Stimulated activated CD8-positive, alpha-beta memory T cell treated with anti-CD3 and anti-CD28 coated beads, Interleukin-12 subunit alpha, Interleukin-12 subunit beta, amount 100 ng/mL, for 24 hours (primary cell): ENCODE measurements around the gene NTM.

Experiments
- DNase-seq: peaks from one replicate; pipeline ENCODE4 v3.0.0-alpha.2; 2020; ENCODE audit errors: extremely low read depth

The NTM gene

DNA sequence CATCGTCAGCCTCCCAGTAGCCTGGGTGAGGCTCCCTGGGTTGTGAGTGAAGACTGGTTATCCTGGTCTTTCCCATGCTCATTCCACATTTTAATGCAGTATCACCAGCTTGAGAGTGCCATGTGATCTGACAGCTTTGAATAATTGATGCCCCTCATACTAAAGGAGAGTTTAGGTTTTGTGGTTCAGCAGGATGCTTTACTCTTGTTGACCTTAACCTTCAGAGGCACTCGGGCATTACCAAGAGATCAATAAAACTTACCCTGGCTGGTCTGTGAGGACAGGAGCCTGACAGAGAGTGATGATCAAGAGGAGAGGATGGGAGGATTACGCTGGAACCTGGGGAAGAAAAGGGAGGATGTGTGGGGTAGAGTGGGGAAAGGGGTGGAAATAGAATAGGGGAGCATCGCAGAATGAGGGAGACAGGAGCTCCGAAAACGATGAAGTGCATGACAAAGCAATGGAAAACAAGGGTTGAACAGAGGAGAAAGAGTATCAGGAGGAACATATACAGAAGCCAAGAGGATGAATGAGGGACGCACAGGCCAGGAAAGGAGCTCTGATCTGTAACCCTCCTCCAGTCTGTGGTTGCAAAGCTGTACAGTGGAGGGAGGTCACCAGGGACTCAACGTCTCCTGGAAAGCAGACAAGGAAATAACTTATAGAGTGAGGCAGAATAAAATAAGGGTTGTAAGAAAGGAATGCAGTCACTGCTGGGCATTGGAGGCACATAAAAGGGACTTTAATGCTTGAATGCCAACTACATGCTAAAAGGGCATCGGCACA, 594.5 kb downstream of the NTM start:
- no peak for DNase-seq

DNA sequence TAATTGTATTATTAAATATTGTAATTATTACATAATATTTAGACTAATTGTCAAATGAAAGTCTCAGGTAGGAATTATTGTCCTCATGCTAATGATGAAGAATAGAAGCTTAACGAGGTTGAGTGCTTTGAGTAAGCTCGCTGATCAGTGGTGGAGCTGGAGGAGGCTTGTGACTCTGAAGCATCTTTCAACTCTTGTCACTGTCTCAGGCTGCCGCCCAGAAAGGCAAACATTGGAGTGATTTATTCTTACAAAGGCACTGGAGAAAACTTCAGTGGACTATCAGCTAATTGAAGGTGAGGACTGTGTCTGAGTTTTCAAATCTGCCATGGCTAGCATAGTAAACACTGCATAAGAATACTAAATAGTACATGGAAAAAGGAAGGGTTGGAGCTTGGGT, 595.1 kb downstream of the NTM start:
- no peak for DNase-seq

DNA sequence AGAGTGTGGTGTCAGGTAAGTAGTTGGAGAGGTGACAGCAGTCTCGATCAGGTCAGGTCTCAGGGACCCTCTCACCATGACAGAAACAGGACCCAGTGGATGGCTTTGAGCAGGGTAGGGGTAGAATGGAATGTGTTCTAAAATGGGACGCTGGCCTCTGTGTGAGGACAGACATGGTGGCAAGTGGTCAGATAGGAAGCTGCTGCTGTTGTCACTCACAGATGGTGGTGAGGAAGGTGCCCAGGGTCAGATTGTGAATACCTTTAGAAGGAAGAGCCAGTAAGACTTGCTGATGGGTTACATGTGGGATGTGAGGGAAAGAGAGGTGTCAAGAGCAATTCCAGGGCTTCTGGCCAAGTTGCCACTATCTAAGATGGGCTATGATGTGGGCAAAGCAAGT, 596.3 kb downstream of the NTM start:
- DNase-seq: no peak

DNA sequence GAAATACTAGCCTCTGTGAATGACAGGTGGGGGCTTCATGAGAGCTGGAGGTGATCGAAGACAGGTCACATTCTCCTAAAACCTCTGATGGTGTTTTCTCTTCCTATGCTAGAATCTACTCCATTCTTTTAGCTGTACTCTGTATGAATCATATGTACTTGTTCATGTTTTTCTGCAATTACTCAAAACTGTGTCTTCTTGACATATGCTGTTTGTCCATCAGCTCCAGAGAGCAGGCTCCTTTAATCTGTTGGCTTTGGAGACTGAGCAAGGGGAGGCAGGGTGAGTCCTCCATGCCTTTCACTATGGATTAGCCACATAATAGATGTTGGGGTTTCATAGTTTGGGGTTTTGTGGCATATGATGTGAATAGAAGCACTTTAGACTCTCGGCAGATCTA, 598.8 kb downstream of the NTM start:
- no peak for DNase-seq

DNA sequence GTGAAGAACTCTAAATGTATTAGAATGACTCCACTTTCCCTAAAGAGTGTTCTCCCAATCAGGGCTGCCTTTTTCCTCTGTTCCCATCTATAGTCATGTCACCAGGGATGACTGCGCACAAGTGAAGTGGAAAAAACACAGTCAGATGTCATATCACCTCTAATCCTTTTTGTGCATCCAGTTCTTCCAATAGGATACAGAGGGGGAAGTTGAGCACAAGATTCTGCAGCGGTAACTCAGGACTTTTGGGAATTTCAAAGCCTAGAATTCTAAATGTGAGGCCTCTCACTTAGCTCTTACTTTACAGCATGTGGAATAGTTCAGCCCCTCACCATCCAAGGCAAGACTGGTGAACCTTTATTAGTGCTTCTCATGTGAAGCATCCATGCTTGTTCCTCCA, 602.6 kb downstream of the NTM start:
- DNase-seq: no peak

DNA sequence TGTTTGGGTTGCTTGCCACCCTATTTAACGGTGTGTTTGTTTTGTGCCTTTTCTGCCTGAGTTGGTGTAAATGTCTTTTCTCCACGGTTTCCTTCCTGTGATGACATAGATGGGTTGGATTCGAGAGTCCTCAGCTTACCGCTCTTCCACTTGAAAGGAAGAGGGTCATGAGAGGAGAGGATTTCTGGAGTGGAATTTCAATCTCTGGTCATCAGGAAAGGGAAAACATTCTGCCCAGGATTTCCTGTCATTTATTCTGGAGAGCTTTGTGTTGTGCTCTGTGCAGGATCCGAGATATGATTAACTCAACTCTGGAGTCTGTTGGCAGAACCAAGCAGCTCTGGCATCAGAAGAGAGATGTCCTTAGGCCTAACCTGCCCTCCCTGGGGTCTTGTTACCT, 605.2 kb downstream of the NTM start:
- no peak for DNase-seq

DNA sequence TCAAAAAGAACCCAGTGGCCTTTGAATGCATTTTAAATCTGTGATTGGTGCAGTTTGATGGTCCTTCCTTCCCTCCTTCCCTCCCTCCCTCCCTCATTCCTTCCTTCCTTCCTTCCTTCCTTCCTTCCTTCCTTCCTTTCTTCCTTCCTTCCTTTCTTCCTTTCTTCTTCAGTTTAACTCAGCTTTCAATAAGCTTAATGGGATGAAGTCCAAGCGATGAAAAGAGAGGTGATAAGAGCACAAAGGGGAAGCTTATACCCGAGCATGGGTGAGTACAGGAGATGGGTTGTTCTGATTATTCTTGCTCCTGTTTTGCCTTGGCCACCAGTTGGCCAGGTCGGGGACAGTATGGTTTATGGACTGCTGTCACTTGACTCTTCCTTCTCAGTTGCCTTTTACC, 605.6 kb downstream of the NTM start:
- DNase-seq: no peak

DNA sequence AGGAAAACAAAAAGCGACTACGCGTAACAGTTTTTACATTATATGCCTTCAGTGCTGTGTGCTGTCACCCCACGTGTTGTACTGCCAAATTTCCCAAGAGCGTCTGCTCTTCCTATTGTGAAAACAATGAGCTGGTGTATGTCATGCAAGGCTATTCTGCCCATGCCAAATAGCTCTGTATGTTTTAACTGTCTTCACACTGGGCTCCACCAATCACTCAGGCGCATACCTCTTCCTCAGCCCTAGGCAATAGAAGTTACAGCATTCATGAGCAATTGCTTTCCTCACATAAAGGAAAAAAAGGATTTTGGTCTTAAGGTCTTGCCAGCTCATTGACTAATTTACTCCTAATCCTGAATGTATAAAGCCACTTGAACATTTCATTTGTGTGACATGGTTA, 606.8 kb downstream of the NTM start:
- DNase-seq: no peak

DNA sequence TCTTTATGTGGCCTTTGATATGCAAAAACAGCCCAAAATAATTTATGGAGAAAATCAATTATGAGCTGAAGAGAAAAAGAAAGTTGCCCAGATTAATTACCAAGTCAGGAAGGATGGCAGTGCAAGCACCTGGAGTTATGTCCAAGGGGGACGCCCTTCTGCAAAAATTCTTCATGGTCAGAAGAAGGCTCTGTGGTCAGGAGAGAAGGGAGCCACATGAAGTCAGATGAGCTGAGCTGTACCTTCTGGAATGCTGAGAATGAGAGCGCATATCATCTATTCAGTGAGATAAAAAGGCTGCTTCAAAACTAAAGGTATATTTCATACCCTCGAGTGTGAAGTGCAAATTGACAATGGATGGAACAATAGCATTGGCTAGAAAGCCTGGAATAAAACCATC, 607.4 kb downstream of the NTM start:
- DNase-seq: no peak

DNA sequence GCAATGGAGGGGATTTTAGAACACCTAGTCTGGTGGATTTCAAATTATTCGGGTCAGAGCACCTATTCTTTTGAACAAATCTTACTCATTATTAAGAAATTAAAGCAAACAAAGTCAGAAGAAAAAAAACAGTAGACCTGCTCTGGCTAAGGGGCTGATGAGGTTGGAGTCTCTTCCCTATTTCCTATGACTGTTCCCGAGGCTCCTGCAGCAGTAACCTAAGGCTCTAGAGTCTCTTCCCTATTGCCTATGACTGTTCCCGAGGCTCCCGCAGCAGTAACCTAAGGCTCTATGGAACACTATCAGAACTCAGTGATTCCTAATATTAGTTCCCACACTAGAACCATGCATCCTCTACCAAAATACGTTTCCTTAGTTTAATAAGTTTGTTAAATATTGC, 607.9 kb downstream of the NTM start:
- DNase-seq: no peak

DNA sequence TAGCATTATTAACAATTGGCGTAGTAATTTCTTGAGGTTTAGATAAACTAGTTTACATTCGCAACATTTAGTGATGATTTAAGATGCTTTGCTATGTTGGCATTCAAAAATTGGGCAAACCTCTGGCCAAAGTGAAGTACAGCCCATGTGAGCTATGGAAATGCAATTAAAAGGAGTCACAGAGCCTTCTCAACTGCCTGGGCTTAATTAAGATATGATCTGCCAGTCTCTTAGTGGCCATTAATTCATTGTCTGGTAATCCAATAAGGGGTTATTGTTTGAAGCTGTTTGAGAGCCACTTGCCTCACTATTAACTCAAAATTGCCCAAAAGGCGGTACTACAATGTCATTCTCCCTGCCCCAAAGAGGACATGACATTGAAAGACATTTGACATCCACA, 608.9 kb downstream of the NTM start:
- DNase-seq: no peak

DNA sequence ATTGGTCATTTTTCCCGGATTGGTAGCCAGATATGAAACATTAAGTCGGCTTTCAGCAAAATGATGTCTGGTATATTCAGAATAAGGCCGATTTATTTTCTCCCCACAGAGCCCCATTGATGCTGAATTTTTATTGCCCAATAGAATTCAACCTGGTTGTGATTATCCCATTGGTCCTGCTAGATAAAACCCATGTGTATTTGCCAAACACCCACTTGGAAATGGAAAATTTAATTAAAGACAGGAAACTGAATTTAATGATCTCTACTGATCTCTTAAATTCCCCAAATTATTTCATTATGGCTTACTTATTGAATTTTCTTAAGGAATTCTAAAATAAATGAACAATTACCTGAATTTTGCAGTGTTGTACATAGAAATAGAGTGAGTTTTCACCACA, 609.8 kb downstream of the NTM start:
- DNase-seq: no peak

DNA sequence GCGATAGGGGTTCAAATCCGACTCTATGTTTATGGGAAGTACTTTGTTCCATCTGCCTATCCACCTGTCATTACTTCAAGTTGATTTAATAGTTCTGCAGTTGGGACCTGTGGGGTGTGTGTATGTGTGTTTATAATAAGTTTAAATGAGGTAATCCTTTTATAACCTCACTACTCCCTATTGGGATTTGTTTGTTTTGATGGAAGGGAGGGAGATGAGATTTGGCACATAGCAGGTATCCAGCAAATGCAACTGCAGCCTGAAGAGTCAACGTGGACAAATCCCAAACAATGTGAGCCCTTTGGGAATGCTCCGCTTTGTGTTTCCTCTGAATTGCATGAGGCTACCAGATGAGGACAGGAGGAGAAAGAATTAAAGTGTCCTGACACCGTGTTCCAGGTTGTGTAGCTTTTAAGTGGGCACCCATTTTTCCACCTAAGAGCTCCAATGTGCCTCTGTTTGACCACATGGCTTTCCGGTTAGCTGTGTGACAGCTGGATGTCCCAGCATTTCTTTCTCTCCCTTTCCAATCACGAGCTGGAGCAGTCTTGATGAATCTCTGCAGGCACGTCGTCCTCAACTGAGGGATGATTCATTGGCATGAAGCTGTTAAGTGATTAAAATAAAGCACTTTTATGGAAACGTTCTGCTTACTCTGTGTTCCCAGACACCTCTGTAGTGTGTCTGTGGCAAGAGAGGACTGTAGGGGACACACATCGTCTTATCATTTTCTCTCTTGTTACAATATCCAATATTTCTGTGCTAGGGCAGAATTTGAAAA, 610.7 kb downstream of the NTM start:
- no peak for DNase-seq

DNA sequence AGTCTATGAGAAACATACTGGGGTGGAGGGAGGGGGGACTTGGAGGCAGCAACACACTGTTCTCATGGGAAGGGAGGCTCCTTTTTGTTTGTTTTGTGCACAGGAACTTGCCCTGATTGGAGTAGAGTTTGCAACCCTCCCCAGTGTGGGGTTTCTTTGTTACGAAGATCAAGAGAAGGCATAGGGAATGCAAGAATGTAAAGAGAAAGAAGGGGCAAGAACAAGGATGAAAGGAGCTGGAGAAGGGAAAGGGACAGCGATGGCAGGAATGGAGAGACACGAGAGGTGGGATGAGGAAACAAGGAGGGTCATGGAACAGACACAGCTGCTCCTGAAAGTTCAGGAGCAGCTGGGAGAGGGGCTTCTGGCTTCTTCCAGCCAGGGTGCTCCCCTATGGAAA, 611.7 kb downstream of the NTM start:
- no peak for DNase-seq

DNA sequence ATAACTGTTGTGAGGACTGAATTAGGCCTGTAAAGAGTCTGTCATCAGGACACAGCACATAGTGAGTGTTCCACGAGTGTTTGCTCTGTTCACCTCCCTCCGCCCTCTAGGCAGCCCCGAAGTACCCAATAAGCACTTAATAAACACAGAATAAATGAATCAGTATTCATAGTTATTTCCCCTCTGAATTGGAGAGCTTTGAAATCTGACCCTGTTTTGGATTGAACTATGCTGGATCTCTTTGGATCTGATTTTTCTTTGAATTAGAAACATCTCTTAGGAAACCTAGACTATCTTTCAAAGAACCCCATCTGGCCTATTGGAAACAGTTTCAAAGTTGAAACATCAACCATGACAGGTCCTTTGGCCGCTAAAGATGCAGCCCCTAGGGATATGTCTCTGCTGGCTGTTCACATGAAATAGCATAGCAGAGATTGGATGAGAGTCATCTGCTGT, 615.5 kb downstream of the NTM start:
- DNase-seq: no peak

DNA sequence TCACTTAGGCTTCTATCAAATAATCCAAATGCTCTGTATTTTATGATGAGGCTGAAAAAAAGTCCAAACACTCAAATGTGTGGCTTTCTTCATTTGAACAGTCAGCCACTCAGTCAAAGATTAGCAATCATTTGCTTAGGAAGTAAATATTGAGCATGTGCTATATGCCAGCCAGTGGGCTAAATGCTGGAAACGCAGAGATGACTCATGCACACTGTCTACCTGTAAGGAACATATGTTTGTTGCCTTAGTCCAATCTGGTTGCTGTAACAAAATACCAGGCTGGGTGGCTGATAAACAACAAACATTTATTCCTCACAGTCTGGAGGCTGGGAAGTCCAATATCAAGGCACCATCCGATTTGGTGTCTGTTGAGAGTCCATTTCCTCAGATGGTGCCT, 617.3 kb downstream of the NTM start:
- DNase-seq: no peak

DNA sequence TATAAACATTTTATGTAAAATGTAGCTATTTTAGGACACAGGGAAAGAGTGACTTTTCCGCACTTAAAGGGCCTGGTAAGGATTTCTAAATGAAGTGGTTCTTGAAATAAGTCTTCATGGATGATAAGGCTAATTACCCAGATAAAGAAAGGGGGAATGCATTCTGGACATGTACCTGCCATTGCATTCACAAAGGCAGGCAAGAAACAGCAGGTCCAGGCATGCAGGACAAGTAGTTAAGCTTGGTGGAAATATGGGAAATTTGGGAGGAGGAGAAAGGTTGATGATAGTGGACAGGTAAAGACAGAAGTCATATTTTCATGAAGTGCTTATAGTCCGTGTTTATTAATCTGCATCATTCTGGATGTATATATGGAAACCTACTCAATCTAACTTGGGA, 621.2 kb downstream of the NTM start:
- no peak for DNase-seq

DNA sequence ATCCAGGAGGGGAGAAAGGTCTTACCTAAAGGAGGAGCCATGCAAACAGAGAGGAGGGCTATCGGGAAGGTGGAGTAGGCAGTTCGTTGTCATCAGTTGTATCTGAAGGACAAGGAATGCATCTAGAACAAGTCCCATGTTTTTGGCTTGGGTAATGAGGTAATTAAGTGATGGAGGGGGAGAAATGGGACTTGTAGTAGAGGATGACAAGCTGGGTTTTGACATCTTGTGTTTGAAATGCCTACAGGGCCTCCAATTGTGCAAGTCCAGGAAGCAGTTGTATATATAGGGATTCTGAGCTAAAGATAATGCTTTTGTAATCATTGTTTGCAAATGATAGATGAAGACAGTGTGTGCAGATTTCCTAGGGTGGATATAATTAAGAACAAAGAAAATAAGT, 622.8 kb downstream of the NTM start:
- DNase-seq: no peak

DNA sequence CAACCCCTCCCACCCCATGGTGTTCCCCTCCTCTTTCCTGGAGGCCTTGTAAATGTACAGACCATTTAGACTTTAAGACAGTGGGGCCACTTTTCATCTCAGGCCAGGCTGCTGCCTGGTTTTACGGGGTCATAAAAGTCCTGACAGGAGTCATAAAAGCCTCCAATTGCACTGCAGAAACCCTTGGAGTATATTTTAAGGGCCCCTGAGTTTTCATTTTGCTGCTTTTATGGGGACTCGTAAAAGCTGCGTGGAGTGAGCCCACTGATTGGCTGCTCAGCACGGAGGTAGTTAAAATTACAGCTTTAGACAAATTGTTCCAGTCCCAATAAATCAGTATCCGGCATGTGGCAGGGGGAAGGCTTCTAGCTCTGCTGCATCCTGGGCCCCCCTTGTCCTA, 627.6 kb downstream of the NTM start:
- DNase-seq: no peak

DNA sequence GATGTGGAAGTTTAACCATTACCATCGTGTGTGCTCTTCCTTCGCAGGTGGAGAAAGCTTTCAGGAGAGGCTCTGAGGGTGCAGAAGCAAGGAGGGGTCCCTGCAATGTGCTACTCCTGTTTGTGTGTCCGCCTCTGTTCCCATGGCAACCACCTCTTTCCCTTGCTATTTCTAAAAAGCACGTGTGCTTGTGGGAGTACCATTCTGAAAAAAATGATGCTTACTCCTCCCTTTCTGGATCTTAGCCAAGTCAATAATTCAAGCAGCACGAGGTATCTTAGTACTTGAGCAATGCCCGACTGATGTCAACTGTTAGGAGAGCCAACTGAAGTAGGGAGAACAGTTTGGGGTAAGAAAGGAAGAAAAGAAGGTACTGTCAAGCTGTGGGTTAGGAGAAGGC, 628.7 kb downstream of the NTM start:
- DNase-seq: no peak

DNA sequence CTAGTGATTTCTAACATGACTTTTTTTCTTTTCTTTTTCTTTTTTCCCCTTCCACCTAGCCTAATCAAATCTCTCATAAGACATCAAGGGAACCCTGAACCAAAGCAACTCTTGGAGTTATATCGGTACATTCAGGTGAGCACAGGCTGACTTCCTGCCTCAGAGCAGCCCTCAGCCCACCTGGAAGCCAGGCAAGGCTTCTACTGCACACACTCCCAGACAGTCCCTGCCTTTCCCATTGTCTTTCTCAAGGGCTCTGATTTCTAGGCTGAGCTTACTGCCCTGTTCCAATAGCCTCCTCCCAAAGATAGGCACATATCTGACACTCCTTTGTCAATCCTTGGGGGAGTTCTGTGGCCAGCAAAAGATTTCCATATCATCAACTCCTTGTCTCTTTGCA, 629.5 kb downstream of the NTM start:
- DNase-seq: no peak

DNA sequence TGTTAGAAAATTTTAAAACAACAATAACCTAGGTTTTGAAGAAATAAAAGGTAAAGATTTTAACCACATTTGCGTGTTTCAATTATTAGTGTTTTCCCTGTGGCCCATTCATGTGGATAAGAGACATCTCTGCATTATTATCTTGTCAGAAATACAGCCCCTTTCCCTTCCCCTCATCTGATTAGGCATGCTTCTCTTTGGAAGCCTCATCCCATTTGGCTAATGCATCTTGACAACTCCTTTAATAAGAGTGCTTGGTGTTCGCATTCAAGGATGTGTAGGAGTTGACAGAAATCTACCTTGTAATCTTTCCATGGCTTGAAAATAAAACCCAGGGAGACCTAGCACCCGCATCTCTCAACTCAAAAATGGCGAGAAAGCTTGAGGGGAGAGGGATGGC, 635.5 kb downstream of the NTM start:
- DNase-seq: no peak

DNA sequence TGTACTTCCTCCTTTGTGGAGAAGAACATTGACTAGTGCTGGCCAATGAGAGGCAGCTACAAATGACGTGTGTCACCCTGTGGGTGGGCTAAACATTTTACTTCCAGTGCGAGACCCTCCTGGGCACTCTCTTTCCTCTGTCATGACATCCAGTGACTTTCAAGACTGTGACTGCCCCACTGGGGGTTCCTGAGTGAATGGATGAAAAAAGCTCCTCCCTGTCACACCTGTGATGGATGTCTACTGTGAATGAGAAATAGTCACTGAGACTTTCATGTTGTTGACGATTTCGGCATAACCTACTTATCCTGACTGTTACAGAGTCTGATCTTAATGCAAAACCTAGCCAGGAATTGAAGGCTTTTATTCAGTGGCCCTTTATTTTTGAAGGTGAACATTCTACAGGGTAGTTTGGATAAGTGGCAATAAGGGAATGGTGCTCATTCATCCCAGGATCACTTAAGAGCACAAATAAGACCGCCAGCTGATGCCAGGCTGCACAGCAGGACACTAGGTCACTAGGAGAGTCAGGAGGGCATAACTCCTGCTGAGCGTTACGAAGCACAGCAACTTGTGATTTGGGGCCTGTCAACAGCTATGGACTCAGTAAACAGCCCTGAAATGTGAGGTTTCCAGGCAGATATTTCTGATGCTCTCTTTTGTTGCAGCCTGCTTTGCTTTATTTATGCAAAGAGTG, 636.6 kb downstream of the NTM start:
- DNase-seq: no peak
